Activated CD8-positive, alpha-beta memory T cell treated with anti-CD3 and anti-CD28 coated beads for 4 hours (primary cell): ENCODE results near the gene CBARP.
A peak's percentile ranks its signal among the peaks of the same experiment; 100 is the strongest.

ENCODE experiments used
- DNase-seq, 2 donors: peaks; one replicate each; pipeline ENCODE4 v3.0.0-alpha.2; 2020; ENCODE audit warnings: low read depth in 2 of 2

Gene CBARP

DNA sequence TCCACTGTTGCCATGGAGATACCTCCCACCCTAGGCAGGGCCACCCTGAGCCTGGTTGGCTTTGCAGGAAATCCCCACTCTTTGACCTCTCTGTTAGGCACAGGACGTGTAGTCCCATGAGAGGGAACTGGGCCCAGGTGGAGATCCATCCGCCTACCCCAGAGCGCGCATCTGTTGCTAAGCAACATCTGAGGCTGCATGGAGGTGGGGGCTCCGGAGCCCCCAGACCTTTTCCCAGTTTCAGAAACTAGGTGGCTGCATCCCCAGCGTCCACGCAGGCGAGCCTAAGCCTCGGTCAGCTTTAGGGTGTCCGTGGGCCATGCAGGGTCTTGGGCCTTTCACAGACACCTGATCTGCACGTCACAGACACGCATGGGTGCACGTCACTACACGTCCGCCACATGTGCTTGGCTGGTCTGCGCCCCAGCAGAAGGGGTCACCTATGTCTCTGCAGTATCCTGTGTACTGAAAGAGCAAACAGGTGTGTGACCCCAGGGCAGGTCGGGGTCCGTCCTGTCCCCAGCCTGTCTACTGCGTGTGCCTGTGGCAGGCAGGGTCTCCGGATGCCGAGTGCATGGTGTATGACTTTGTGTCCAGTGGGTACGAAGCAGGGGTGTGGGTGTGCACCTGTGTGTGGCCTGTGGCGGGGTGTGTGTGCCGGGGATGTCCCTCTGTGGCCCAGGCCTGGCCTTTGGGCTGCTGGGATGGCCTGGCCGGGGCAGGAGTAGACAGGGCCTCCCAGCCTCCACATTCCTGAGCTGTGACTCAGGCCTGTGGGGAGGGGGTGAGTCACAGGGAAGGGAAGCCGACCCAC is 27.2 kb upstream of the CBARP start:
- no peak for DNase-seq

DNA sequence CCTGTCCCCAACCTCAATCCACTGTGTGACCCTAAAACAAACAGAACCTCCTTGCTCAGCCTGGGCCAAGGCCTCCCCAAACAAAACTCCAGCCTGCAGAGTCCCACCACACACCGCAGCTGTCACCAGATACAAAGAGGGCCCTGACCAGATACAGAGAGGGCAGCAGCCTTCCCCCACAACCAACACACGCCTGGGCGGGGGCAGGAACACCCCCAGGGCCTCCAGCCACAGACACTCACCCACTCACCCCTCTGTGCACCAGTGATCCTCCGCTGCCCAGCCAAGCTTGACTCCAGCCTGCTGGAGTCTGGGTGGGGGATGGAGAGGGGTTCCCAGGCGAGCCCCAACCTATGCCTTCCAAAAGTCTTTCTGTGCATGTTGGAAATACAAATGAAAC is 25.4 kb upstream of the CBARP start:
- DNase-seq = no peak

DNA sequence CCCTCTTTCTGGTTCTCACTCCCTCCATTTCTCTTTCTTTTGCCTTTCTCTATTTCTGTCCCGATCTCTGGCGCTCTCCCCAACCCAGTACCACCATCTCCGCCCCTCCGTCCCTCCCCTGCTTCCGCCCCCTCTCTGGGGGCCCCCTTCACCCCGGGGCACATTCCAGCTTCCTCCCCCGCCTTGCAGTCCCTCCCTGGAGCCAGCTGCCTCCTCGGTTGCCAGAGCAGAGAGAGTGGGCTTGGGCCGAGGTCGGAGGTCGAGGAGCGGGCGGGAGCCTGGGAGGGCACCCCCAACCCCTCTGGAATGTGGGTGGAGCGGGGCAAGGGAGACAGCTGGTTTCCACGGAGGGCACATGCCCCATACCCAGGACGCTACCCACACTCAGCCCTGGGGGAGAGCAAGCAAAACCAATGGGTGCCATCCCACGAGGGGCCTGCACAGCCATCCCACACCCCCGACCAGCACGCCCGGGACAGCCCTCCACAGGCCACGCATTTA is 24.9 kb upstream of the CBARP start:
- DNase-seq = no peak

DNA sequence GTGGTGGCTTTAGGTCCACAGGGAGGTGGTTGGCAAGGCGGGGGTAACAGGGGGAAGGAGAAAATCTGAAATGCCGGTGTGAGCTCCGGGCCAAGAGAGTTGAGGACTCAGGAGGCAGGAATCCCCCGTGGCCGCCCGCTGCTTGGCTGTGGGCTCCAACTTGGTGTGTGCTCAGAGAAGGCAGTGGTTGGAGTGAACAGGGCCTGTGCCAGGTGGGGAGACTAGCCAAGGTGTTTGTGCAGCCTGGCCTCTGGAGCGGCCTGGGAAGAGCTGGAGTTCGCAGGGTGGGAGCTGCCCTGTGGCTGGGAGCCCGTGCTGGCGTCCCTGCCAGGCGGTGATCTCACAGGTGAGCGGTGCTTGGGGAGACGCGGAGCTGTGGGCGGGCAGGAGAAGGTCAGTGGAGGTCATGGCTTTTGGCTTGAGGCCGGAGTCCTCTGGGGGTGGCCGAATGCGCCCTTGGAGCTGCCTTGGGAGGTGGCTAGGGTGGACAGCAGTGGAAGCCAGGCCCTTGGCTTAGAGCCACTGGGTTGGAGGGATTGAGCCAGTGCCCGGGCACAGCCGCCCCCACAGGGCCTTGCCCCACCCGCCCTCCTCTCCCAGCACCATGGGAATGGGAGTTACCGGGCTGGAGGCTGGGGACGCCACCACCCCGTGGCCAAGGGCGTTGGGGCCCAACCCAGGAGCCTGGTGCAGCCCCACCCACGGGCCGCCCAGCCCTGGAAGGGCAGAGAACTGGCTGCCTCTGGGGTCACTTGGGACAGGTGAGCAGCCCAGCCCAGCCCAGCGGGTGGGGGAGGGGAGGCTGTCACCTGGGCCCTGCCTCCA is 24.2 kb upstream of the CBARP start:
- DNase-seq = no peak

DNA sequence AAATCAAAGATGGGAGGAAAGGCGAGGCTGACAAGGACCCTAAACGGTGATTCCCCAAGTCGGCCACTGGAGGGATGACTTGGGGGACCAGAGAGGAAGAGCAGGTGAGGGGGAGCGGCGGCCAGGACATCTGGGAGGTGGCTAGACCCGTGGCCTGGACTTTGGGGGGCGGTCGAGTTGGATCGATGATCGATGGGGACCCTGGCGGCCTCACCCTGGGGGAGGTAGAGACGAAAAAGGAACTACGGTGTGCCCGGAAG is 23.7 kb upstream of the CBARP start:
- DNase-seq = no peak

DNA sequence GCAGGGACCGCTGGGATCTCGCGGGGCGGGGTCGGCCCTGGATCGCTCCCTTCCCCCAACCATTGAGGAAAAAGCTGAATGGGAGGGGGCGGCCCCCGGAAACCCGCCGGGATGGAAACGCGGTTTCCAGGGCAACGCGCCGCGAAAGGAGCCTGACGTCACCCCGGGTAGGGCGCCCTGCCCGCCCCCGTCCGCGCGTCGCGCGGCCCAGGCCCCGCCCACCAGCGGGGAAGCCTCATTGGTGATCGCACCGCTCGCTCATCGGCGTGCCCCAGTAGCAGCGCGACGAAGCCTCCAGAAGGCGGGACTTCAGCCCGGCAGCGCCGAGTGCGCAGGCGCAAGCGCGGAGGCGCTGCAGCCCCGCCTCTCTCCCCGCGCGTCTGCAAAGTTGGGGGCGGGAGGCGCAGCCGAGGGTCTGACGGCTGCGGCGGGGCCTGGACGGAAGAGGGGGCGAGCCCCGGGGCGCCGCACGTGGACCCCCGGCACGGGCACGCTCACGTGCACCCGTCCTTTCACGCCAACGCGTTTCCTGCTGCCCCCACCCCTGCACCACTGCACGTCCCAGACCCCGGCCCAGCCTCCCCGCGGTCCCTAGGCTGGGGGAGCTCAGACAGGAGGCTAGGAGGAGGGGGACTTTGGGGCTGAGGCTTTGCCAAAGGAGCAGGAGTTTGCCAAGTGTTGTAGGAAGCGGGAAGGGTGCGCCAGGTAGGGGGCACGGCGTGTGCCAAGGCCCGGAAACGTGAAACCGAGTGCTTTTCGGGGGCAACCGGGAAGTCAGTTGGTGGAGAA is 23.1 kb upstream of the CBARP start:
- DNase-seq = peak; percentile 94 to 95

DNA sequence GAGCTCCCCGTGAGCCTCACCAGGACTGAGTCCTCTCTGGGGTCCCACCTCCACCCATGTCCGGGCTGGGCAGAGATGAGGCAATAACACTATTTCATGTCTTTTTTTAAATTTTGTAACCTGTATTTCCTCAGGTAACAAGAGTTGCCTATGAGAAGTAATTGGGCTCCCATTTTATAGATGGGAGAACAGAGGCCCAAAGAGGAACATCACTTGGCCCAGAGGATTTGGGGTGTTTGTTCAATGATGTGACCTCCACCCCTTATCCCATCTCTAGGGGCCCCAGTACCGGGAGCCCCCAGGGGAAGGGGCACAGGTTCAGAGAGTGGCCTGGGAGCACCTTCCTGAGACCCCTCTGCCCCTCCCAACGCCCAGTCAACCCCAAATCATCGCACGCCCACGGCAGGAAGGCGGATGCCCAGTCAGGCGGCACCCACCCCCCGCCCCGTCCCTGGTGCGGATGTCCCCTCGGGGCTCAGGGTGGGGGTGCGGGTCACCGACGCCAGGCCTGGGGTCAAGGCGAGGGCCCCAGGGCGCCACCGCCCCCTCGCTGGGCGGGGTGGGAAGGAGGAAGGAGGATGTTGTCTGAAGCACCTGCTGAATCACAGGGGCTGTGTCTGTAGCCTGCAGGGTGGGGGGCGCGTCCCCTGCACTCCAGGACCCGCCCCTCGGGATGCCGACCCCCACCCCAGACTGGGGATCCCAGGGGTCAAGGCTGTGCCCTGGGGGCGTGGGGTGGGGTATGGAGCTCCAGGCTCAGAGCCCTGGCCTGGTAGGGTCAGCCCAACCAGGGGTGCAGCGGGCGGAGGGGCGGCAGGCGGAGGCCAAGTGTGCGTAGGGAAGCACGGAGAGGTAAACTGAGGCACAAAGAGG is 22.3 kb upstream of the CBARP start:
- no peak for DNase-seq

DNA sequence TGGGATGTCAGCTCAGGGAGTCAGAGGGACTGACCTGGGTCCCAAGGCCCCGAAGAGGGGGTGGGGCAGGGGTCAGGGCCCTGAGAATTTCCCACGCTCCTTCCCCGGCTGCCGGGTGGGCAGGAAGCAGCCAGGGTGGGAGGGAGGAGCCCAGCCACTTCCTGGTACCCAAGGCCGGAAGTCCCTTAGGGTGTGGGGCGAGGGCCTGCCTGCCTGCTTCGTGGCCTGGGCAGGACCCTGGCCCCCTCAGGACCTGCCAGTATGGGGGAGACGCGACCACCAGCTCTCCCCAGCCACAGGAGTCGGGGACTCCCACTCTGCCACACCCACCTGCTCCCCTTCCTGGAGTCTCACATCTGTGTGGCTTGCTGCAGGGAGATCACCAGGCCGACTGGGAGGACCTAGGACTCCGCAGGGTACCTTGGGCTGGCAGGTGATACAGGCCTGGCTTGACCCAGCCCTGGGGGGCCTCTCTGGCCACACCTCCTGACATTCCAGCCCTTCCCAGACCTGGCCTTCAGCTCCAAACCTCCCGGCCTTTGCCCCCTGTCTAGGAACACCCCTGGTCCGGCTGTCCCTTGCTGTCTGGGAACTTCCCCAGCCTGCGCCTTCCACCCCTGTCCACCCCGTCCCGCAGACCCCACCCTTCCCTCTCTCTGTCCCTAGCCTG is 21.5 kb upstream of the CBARP start:
- no peak for DNase-seq

DNA sequence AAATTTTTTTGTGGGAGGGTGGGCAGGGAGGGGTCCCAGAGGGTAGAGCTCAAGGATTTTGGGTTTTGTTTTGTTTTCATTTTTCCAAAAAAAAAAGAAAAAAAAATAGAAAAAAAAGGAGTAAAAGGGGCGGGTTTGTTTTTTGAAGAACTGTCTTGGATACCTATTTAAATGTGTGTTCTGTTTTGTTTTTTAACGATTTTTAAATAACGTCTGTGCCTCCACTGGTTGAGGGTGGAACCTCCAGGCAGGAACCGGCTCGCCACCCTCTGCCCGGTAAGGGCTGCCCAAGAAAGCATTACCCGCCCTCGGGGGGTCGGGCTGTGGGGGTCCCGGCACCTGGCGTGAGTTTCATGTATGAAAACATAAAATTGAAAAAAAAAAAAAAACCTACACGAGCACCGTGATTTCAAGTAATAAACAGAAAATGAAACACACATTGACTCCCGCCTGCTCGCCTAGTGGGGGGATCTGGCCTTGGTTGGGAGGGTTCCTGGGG is 21.0 kb upstream of the CBARP start:
- DNase-seq = no peak

DNA sequence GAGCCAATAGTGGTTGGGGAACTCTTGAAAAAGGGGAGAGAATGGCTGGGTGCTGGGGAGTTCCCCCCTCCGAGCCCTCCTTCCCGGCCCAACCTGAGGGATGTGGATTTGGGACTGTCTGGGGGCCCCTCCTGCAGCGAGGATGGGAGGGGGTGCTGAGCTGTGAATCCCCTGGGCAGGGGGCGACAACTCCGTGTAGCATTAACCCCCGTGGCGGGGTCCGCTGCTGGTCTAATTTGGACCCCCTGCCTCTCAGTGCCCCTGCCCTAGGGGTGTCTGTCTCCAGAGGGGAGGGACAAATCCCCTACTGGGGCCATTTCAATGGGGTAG is 20.3 kb upstream of the CBARP start:
- no peak for DNase-seq

DNA sequence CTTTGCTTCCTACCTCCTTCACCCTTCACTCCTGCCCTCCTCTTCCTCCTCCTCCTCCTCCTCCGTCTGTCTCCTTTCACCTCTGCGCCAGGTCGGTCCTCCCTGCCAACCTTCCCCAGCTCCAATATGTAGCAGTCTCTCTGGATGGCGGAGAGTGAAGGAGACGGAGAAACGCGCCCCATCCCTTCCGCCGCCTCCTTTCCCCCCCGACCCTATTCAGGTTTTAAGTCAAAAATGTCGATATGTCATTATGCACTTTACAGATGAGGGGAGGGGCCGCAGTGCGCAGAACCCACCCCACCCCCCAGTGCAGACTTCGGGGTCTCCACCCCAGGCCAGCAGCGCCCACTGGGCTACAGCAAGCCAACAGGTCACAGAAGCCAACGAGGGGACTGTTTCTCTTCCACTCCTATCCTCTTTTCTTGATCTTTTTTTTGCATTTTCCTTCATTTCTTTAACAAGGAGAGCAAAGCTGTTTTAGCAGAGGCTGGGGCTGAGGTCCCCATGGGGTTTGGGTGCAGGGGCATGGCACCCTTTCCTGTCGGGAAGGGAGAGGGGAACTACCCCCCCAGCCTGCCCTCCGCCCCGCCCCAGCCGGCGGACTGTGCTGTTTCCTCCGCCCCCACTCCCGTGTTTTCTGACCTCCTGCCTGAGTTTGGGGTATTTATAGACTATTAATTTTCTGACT is 19.8 kb upstream of the CBARP start:
- no peak for DNase-seq

DNA sequence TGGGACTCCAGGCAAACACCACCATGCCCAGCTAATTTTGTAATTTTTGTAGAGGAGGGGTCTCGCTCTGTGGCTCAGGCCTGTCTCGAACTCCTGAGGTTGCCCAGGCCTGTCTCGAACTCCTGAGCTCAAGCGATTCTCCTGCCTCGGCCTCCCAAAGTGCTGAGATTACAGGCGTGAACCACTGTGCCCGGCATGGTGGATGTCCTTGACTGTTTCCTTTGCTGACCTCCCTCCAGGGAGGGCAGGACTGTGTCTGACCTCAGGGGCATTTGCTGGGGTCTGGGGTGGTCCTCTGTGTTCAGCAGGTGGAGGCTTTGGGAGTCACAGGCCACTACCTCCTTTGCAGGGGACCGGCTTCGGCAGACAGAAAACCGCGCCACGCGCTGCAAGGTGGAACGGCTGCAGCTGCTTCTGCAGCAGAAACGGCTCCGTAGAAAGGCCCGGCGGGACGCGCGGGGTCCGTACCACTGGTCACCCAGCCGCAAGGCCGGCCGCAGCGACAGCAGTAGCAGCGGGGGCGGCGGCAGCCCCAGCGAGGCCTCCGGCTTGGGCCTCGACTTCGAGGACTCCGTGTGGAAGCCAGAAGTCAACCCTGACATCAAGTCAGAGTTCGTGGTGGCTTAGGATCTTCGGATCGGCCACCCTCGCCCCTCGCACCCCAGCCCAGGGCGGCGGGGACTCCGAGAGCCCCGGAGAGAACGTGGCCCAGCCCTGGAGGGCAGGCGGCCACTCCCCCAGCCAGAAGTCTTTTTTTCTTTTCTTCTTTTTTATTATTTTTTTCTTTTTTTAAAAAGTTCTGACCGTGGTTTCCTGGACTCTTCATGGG is 19.1 kb upstream of the CBARP start:
- DNase-seq = no peak

DNA sequence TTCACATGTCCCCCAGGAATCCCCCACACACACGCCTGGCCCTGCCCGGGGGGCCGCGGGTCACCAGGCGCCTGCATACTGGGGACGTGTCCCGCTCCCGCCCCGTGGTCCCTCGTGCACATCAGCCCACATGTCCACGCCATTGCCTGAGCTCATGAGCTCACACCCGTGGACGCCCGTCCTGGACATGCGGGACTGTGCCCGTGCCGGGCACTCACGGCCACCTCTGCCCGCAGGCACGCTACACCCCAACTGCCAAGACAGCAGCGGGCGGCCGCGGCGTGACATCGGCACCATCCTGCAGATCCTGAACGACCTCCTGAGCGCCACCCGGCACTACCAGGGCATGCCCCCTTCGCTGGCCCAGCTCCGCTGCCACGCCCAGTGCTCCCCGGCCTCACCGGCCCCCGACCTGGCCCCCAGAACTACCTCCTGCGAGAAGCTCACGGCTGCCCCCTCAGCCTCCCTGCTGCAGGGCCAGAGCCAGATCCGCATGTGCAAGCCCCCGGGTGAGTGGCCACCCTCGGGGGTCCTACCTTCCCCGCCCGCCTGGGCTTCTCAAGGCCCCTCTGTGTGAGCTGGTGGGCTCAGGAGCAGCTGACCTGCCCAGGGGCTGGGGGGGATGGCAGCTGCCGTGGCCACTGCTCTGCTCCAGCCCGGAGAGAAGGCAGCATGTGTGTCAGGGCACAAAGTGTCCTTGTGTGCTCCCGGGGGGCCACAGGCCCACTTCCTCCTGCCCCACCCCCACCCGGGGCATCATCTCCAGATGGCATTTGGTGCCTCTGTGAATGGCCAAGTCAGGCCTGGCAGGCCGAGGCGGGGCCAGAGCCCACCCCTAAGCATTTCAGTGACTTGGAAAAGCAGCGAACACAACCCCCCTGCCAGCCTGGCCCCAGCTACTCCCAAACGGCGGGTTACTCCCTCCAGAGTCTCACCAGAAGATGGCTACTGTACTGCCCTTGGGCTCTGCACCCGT is 17.7 kb upstream of the CBARP start:
- DNase-seq = no peak

DNA sequence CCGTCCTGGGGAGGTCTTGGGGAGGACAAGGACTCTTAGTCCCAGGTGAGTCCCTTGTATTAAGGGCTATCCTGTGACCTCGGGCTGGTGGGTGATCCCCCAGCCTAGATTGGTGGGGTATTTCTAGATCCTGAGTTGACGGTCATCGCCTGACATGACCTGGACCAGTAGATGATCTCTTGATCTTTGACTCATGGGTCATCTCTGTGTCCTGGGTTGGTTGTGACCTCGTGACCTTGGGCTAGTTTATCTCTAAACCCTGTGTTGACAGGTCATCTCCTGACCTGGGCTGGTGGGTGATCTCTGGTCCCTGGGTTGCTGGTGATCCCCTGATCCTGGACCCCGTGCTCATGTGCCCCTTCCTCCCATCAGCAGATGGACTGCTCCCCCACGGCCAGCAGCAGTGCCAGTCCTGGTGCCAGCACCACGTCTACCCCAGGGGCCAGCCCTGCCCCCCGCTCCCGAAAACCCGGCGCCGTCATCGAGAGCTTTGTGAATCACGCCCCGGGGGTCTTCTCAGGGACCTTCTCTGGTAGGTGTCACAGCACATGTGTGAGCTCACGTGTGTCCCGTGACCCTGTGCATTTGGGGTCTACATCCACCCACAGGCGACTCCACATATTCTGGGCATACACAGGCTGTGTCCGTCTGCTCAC is 16.9 kb upstream of the CBARP start:
- no peak for DNase-seq

DNA sequence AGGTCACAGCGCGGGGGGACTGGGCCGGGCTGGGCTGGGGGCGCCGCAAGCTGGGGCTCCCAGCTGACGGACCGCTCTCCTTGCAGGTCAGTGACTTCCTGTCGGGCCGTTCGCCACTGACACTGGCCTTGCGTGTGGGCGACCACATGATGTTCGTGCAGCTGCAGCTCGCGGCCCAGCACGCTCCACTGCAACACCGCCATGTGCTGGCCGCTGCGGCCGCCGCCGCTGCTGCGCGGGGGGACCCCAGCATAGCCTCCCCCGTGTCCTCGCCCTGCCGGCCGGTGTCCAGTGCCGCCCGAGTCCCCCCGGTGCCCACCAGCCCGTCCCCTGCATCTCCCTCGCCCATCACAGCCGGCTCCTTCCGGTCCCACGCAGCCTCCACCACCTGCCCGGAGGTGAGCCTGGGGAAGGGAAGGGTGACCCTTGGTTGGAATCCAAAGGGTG is 16.3 kb upstream of the CBARP start:
- no peak for DNase-seq

DNA sequence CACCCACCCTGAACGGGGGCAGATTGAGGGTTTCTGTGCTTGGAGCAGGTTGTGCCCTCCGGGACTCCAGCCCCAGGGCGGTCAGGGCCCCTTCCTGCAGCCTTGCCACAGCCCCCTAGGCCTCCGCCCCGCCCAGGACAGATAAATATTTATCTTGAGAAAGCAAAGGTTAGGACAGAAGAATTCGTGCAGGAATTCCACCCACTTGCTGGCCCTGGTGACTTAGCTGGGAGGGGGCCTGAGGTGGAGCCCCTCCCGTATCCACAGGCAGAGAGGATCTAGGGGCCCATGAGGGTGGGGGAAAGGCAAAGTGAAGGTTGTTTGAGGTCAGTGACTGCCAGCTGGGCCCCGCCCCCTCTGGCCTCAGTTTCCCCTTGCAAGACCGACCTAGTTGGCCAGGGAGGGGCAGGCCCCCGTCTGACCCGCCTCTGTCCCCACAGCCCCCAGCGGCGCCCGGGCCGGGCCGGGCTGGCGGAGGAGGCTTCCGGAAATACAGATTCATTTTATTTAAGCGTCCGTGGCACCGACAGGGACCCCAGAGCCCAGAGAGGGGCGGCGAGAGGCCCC is 15.8 kb upstream of the CBARP start:
- no peak for DNase-seq

DNA sequence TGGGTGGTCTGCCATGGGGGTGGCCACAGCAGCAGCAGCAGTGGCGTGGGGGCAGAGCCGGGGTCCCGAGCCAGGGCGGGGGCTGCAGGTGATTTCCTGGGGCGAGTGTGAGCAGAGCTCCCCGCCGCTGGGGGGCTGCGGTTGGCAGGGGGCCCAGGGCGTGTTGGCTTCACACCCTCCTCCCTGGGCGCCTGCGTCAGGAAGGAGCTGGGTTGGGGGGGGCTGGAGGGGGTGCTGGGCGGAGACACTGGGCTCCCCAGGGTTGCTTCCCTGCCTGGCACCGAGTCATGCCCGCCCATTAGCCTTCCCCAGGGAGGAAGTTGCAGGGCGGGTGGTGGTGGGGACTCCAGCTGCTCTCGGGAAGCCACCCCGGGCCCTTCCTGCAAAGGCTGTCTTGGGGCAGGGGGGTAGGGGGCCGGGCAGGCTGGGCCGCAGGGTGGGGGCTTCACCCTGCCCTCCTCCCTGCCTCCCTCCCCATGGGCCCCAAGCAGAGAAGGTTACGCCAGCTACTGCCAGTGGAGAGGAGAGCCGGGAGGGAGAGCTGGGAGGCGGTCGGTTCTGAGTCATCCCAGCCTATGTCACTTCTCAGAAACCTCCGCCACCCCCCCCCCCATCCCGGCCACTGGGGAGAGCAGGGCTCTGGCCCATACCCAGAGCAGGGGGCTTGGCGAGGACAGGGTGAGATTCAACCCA is 15.2 kb upstream of the CBARP start:
- DNase-seq = no peak
